Ecto neural progenitor cell (in vitro differentiated cells): ENCODE data around the gene ARID4A.
"Not testable (repeated sequence)": the region's sequence is repeated elsewhere in the genome, so short reads cannot be mapped to it uniquely, and the experiment has no call there.

ENCODE experiments used
- DNase-seq: peaks from one replicate; pipeline ENCODE4 v3.0.0-alpha.2; 2018; ENCODE audit warnings: low spot score

The ARID4A gene

GRCh38 chr14:58298477-58299400 lies at the start of gene ARID4A:
Gene ARID4A (plus strand): TSS chr14:58298555. CDS start chr14:58299855, 1,300 bp downstream.
- DNase-seq: peak; percentile 92

- no peak for DNase-seq
Observed at GRCh38 chr14:58249611-58250010, 48.7 kb upstream of the ARID4A start.

- no peak for DNase-seq
Observed at GRCh38 chr14:58258156-58258555, 40.2 kb upstream of the ARID4A start.

GRCh38 chr14:58262005-58262404 lies 36.4 kb upstream of the ARID4A start:
- DNase-seq: not testable (repeated sequence)

GRCh38 chr14:58265401-58265800 lies 33.0 kb upstream of the ARID4A start:
- no peak for DNase-seq

- DNase-seq: no peak
Observed at GRCh38 chr14:58270628-58271027, 27.7 kb upstream of the ARID4A start.

GRCh38 chr14:58272588-58273372 lies 25.6 kb upstream of the ARID4A start:
- DNase-seq: no peak

- no peak for DNase-seq
Observed at GRCh38 chr14:58274881-58275280, 23.5 kb upstream of the ARID4A start.

- DNase-seq: no peak
Observed at GRCh38 chr14:58275527-58276190, 22.7 kb upstream of the ARID4A start.

- no peak for DNase-seq
Observed at GRCh38 chr14:58276208-58276607, 22.1 kb upstream of the ARID4A start.

- DNase-seq: no peak
Observed at GRCh38 chr14:58278177-58278576, 20.2 kb upstream of the ARID4A start.

- no peak for DNase-seq
Observed at GRCh38 chr14:58280954-58281787, 17.2 kb upstream of the ARID4A start.

GRCh38 chr14:58281969-58282368 lies 16.4 kb upstream of the ARID4A start:
- no peak for DNase-seq

- DNase-seq: no peak
Observed at GRCh38 chr14:58282925-58283593, 15.3 kb upstream of the ARID4A start.

- no peak for DNase-seq
Observed at GRCh38 chr14:58283730-58284129, 14.6 kb upstream of the ARID4A start.

GRCh38 chr14:58285132-58285531 lies 13.2 kb upstream of the ARID4A start:
- DNase-seq: no peak

- DNase-seq: no peak
Observed at GRCh38 chr14:58287607-58288042, 10.7 kb upstream of the ARID4A start.

- DNase-seq: no peak
Observed at GRCh38 chr14:58288106-58288792, 10.1 kb upstream of the ARID4A start.

GRCh38 chr14:58291646-58292045 lies 6.7 kb upstream of the ARID4A start:
- DNase-seq: no peak

- DNase-seq: no peak
Observed at GRCh38 chr14:58292187-58292586, 6.2 kb upstream of the ARID4A start.
